Peyer's patch (tissue), 4 donors: ENCODE measurements around the gene USP6NL.

Experiments used
- POLR2A ChIP-seq, 2 donors: fragments of 450-650 bp; IDR thresholded peaks; one replicate each; pipeline ENCODE4 v1.5.1; 2017; ENCODE audit warnings: antibody characterized with exemption in 2 of 2, mild to moderate bottlenecking in 2 of 2, moderate library complexity in 2 of 2
- TF ChIP-seq, protein P1 (sequence below), 6 experiments: fragments of 450-650 bp in 4 of 6; fragments of 200-600 bp in 2 of 6; sonication (generic) in 1 of 6; IDR thresholded peaks; one replicate each; pipeline ENCODE4 v1.5.1; 2017 to 2019; ENCODE audit warnings: antibody characterized with exemption in 6 of 6, mild to moderate bottlenecking in 3 of 6, moderate library complexity in 1 of 6

DNA sequence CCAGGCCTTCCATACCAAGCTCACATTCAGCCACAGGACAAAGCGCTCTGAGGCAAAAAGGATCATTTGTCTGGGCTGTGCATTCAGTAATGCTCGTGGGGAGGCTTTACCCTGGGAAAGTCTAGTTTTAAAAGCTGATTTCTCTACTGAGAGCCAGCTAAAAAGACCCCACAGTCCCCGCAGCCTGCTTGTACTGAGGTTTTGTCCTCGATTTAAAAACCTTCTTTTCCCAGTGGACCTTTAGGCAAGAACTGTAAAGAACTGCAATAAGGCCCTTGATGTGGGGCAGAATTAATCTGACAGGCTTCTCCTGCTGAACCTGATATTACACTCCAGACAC, 180.3 kb downstream of the USP6NL start:
- TF ChIP-seq, protein P1, sequence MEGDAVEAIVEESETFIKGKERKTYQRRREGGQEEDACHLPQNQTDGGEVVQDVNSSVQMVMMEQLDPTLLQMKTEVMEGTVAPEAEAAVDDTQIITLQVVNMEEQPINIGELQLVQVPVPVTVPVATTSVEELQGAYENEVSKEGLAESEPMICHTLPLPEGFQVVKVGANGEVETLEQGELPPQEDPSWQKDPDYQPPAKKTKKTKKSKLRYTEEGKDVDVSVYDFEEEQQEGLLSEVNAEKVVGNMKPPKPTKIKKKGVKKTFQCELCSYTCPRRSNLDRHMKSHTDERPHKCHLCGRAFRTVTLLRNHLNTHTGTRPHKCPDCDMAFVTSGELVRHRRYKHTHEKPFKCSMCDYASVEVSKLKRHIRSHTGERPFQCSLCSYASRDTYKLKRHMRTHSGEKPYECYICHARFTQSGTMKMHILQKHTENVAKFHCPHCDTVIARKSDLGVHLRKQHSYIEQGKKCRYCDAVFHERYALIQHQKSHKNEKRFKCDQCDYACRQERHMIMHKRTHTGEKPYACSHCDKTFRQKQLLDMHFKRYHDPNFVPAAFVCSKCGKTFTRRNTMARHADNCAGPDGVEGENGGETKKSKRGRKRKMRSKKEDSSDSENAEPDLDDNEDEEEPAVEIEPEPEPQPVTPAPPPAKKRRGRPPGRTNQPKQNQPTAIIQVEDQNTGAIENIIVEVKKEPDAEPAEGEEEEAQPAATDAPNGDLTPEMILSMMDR (IDR thresholded peaks at IDR 0.05): no peak
- TF ChIP-seq POLR2A (IDR thresholded peaks at IDR 0.05): no peak
